ENCODE data around the gene SFXN1. TPM values are rescaled to one million over a fixed set of nuclear protein-coding genes. Genes with fewer than 3 reads are reported as not detected.

The SFXN1 gene
- total RNA-seq, 2 experiments from 2014 or later: 133 to 138 TPM

GRCh38 chr5:175484829-175485228 lies 6.5 kb downstream of the SFXN1 start:
- intact Hi-C loops (cut with DNase I, micrococcal nuclease): no loop called here
- POLR2A ChIA-PET: interaction anchor here (1.6 kb wide), 1 partner anchor 20 kb away, joined by 4 read pairs; no protein-coding TSS in a partner anchor
- Mint-ChIP-seq H3K4me3 (no peak overlapping the region), H3K27me3 (no peaks in the 10 kb centered on the region), H3K27ac (peak overlapping the region; percentile 17), H3K4me1 (ENCODE audit: low read depth) (peaks cover 94% of the 10 kb centered on the region), H3K36me3 (ENCODE audit: low read depth) (peaks cover 87% of the 10 kb centered on the region), H3K9me3 (no peaks in the 10 kb centered on the region)
- ATAC-seq (ENCODE audit: poor library complexity) (no peak), DNase-seq (no peak)
- no peak overlapping the region for H3K4me3 ChIP-seq (ENCODE audit: low read length)
- H3K36me3 ChIP-seq (ENCODE audit: insufficient read depth, low read length): peaks cover 56% of the 10 kb centered on the region
- TF ChIP-seq CTCF (IDR thresholded peaks at IDR 0.05): no peak
- H3K27me3 ChIP-seq (ENCODE audit: control insufficient read depth in 1 of 2, insufficient read depth in 2 of 2, low read length in 2 of 2): no peaks in the 10 kb centered on the region
- peaks cover 64% of the 10 kb centered on the region for H3K4me1 ChIP-seq (ENCODE audit: insufficient read depth, low read length)
- no peaks in the 10 kb centered on the region for H3K9me3 ChIP-seq (ENCODE audit: control insufficient read depth in 1 of 2, insufficient read depth in 1 of 2, low read length in 2 of 2)
- CTCF ChIA-PET: no interaction called here
- no peak overlapping the region for H3K27ac ChIP-seq (ENCODE audit: low read depth in 1 of 2, low read length in 2 of 2)

GRCh38 chr5:175485631-175486030 lies 7.3 kb downstream of the SFXN1 start:
- H3K27ac Mint-ChIP-seq: peak overlapping the region; percentile 17
- Histone ChIP-seq H3K4me3 (ENCODE audit: low read length) (no peak overlapping the region), H3K27ac (ENCODE audit: low read depth in 1 of 2, low read length in 2 of 2) (no peak overlapping the region), H3K27me3 (ENCODE audit: control insufficient read depth in 1 of 2, insufficient read depth in 2 of 2, low read length in 2 of 2) (no peaks in the 10 kb centered on the region), H3K9me3 (ENCODE audit: control insufficient read depth in 1 of 2, insufficient read depth in 1 of 2, low read length in 2 of 2) (no peaks in the 10 kb centered on the region), H3K36me3 (ENCODE audit: insufficient read depth, low read length) (peaks cover 58% of the 10 kb centered on the region), H3K4me1 (ENCODE audit: insufficient read depth, low read length) (peaks cover 60% of the 10 kb centered on the region)
- ChIA-PET POLR2A (interaction anchor here (1.6 kb wide), 1 partner anchor 21 kb away, joined by 4 read pairs; no protein-coding TSS in a partner anchor), CTCF (interaction anchor here (1.5 kb wide), 1 partner anchor 48 kb away, joined by 4 read pairs; no protein-coding TSS in a partner anchor)
- no peaks in the 10 kb centered on the region for H3K9me3 Mint-ChIP-seq
- peaks cover 90% of the 10 kb centered on the region for H3K36me3 Mint-ChIP-seq (ENCODE audit: low read depth)
- no peak for ATAC-seq (ENCODE audit: poor library complexity)
- no peak for TF ChIP-seq CTCF (IDR thresholded peaks at IDR 0.05)
- H3K4me3 Mint-ChIP-seq: no peak overlapping the region
- intact Hi-C loops (cut with DNase I, micrococcal nuclease): no loop called here
- no peaks in the 10 kb centered on the region for H3K27me3 Mint-ChIP-seq
- H3K4me1 Mint-ChIP-seq (ENCODE audit: low read depth): peaks cover 94% of the 10 kb centered on the region
- no peak for DNase-seq

GRCh38 chr5:175487514-175488222 lies 9.3 kb downstream of the SFXN1 start:
- DNase-seq: no peak
- Histone ChIP-seq H3K36me3 (ENCODE audit: insufficient read depth, low read length) (peaks cover 71% of the 10 kb centered on the region), H3K4me3 (ENCODE audit: low read length) (no peak overlapping the region), H3K27ac (ENCODE audit: low read depth in 1 of 2, low read length in 2 of 2) (no peak overlapping the region), H3K9me3 (ENCODE audit: control insufficient read depth in 1 of 2, insufficient read depth in 1 of 2, low read length in 2 of 2) (no peaks in the 10 kb centered on the region), H3K4me1 (ENCODE audit: insufficient read depth, low read length) (peaks cover 44% of the 10 kb centered on the region), H3K27me3 (ENCODE audit: control insufficient read depth in 1 of 2, insufficient read depth in 2 of 2, low read length in 2 of 2) (no peaks in the 10 kb centered on the region)
- ATAC-seq (ENCODE audit: poor library complexity): no peak
- POLR2A ChIA-PET: interaction anchor here (1.8 kb wide), 1 partner anchor 9 kb away, joined by 7 read pairs; the partner anchor contains the start of gene SFXN1
- peaks cover 85% of the 10 kb centered on the region for H3K36me3 Mint-ChIP-seq (ENCODE audit: low read depth)
- no peaks in the 10 kb centered on the region for H3K27me3 Mint-ChIP-seq
- H3K27ac Mint-ChIP-seq: peak overlapping the region; percentile 46
- peaks cover 78% of the 10 kb centered on the region for H3K4me1 Mint-ChIP-seq (ENCODE audit: low read depth)
- no peak overlapping the region for H3K4me3 Mint-ChIP-seq
- intact Hi-C loops (cut with DNase I, micrococcal nuclease): no loop called here
- TF ChIP-seq CTCF (IDR thresholded peaks at IDR 0.05): no peak
- H3K9me3 Mint-ChIP-seq: no peaks in the 10 kb centered on the region
- CTCF ChIA-PET: no interaction called here

All from CD4-positive, alpha-beta T cell (primary cell).